Measurements from ENCODE around the gene MAST1. TPM values are rescaled to one million over a fixed set of nuclear protein-coding genes. Genes with fewer than 3 reads are reported as not detected.
A peak's percentile ranks its signal among the peaks of the same experiment; 100 is the strongest.

MAST1 gene
- total RNA-seq, 1 experiment from 2014 or later: 11.2 TPM

GRCh38 chr19:12907166-12907565 lies 68.9 kb downstream of the MAST1 start:
- Histone ChIP-seq H2AFZ (ENCODE audit: low read length) (no peak overlapping the region), H3K27ac (ENCODE audit: low read length) (no peak overlapping the region), H3K36me3 (ENCODE audit: low read depth, low read length) (no peaks in the 10 kb centered on the region), H3F3A (ENCODE audit: low read length, unreplicated experiment) (no peaks in the 10 kb centered on the region), H3K79me2 (ENCODE audit: low read length) (no peaks in the 10 kb centered on the region), H3K27me3 (ENCODE audit: low read length) (no peaks in the 10 kb centered on the region), H3K9ac (ENCODE audit: low read length) (no peak overlapping the region), H3K9me2 (replicated peaks; ENCODE audit: low read length) (no peaks in the 10 kb centered on the region), H4K20me1 (ENCODE audit: low read length) (no peaks in the 10 kb centered on the region), H3K4me1 (ENCODE audit: insufficient read depth, low read length) (peaks cover under 1% of the 10 kb centered on the region; the same call in 1 of the 2 replicates), H3K9me3 (ENCODE audit: low read length) (no peaks in the 10 kb centered on the region), H3K4me2 (ENCODE audit: low read length) (no peak overlapping the region), H3K4me3 (ENCODE audit: low read length) (no peak overlapping the region)
- ChIA-PET CTCF (no interaction called here), POLR2A (ENCODE audit: unreplicated experiment) (interaction anchor here (0.5 kb wide), 1 partner anchor 12 kb away, joined by 4 read pairs; no protein-coding TSS in a partner anchor)
- ATAC-seq: no peak
- intact Hi-C loops (cut with micrococcal nuclease): no loop called here
- no peak for DNase-seq
- TF ChIP-seq CTCF (conservative IDR thresholded peaks at IDR 0.05; ENCODE audit: low read depth, low read length) (no peak), EZH2 (IDR thresholded peaks at IDR 0.05; ENCODE audit: low read length, unreplicated experiment) (no peak), EZH2phosphoT487 (IDR thresholded peaks at IDR 0.05; ENCODE audit: borderline replicate concordance, low read length) (no peak)
- BruUV-seq (replicated peaks): no TSS peak

- TF ChIP-seq CTCF (conservative IDR thresholded peaks at IDR 0.05; ENCODE audit: low read depth, low read length) (no peak), EZH2 (IDR thresholded peaks at IDR 0.05; ENCODE audit: low read length, unreplicated experiment) (no peak), EZH2phosphoT487 (IDR thresholded peaks at IDR 0.05; ENCODE audit: borderline replicate concordance, low read length) (no peak)
- DNase-seq: no peak
- H2AFZ ChIP-seq (ENCODE audit: low read length): peak overlapping the region; percentile 66
- no peaks in the 10 kb centered on the region for H3K27me3 ChIP-seq (ENCODE audit: low read length)
- peak overlapping the region; percentile 64 for H3K4me2 ChIP-seq (ENCODE audit: low read length)
- no peaks in the 10 kb centered on the region for H3K79me2 ChIP-seq (ENCODE audit: low read length)
- peaks cover 14% of the 10 kb centered on the region for H3K4me1 ChIP-seq (ENCODE audit: insufficient read depth, low read length)
- H3K9ac ChIP-seq (ENCODE audit: low read length): no peak overlapping the region
- H3F3A ChIP-seq (ENCODE audit: low read length, unreplicated experiment): peaks cover 4% of the 10 kb centered on the region
- intact Hi-C loops (cut with micrococcal nuclease): no loop called here
- ChIA-PET POLR2A (ENCODE audit: unreplicated experiment) (no interaction called here), CTCF (no interaction called here)
- no peaks in the 10 kb centered on the region for H3K36me3 ChIP-seq (ENCODE audit: low read depth, low read length)
- H4K20me1 ChIP-seq (ENCODE audit: low read length): no peaks in the 10 kb centered on the region
- no peaks in the 10 kb centered on the region for H3K9me2 ChIP-seq (replicated peaks; ENCODE audit: low read length)
- no peak overlapping the region for H3K27ac ChIP-seq (ENCODE audit: low read length)
- no TSS peak for BruUV-seq (replicated peaks)
- peak overlapping the region; percentile 29; the same call in 1 of the 2 replicates for H3K4me3 ChIP-seq (ENCODE audit: low read length)
- ATAC-seq: peak; percentile 12; the same call in 1 of the 2 replicates
- H3K9me3 ChIP-seq (ENCODE audit: low read length): no peaks in the 10 kb centered on the region
Measured at GRCh38 chr19:12912571-12912970, 74.3 kb downstream of the MAST1 start.

GRCh38 chr19:12913011-12913561 lies 74.8 kb downstream of the MAST1 start:
- Histone ChIP-seq H3K9ac (ENCODE audit: low read length) (no peak overlapping the region), H2AFZ (ENCODE audit: low read length) (peak overlapping the region; percentile 66), H3K4me1 (ENCODE audit: insufficient read depth, low read length) (peaks cover 14% of the 10 kb centered on the region), H3F3A (ENCODE audit: low read length, unreplicated experiment) (peaks cover 4% of the 10 kb centered on the region), H3K27ac (ENCODE audit: low read length) (no peak overlapping the region), H3K27me3 (ENCODE audit: low read length) (no peaks in the 10 kb centered on the region), H3K4me3 (ENCODE audit: low read length) (peak overlapping the region; percentile 29; the same call in 1 of the 2 replicates), H4K20me1 (ENCODE audit: low read length) (no peaks in the 10 kb centered on the region), H3K9me3 (ENCODE audit: low read length) (no peaks in the 10 kb centered on the region), H3K9me2 (replicated peaks; ENCODE audit: low read length) (no peaks in the 10 kb centered on the region), H3K4me2 (ENCODE audit: low read length) (peak overlapping the region; percentile 64), H3K36me3 (ENCODE audit: low read depth, low read length) (no peaks in the 10 kb centered on the region), H3K79me2 (ENCODE audit: low read length) (no peaks in the 10 kb centered on the region)
- CTCF ChIA-PET: no interaction called here
- intact Hi-C loops (cut with micrococcal nuclease): no loop called here
- no TSS peak for BruUV-seq (replicated peaks)
- no peak for TF ChIP-seq EZH2phosphoT487 (IDR thresholded peaks at IDR 0.05; ENCODE audit: borderline replicate concordance, low read length)
- no peak for TF ChIP-seq EZH2 (IDR thresholded peaks at IDR 0.05; ENCODE audit: low read length, unreplicated experiment)
- TF ChIP-seq CTCF (conservative IDR thresholded peaks at IDR 0.05; ENCODE audit: low read depth, low read length): no peak
- peak; percentile 44 for DNase-seq
- ATAC-seq: peak; percentile 70
- POLR2A ChIA-PET (ENCODE audit: unreplicated experiment): no interaction called here

All from PC-3 (cell line).